Endodermal cell (in vitro differentiated cells): Measurements from ENCODE around the gene DNALI1. TPM values are rescaled to one million over a fixed set of nuclear protein-coding genes. Genes with fewer than 3 reads are reported as not detected.
"Not testable (repeated sequence)": the region's sequence is repeated elsewhere in the genome, so short reads cannot be mapped to it uniquely, and the experiment has no call there.

Experiments
- DNase-seq: peaks from one replicate; pipeline ENCODE4 v3.0.0-alpha.2; 2017
- H3K27ac ChIP-seq: 2 replicates; pipeline ENCODE4 v1.5.1; 2013; ENCODE audit warnings: mild to moderate bottlenecking, low read depth, low read length, moderate library complexity
- H3K27me3 ChIP-seq: 2 replicates; pipeline ENCODE4 v1.6.1; 2013; ENCODE audit warnings: mild to moderate bottlenecking, low read length, moderate library complexity; ENCODE audit not compliant: insufficient read depth, control insufficient read depth, poor library complexity, severe bottlenecking
- H3K36me3 ChIP-seq: 2 replicates; pipeline ENCODE4 v1.7.0; 2013; ENCODE audit warnings: mild to moderate bottlenecking, low read length, moderate library complexity; ENCODE audit not compliant: control insufficient read depth, insufficient read depth
- H3K4me1 ChIP-seq: one replicate; pipeline ENCODE4 v1.7.0; 2013; ENCODE audit warnings: low read length; ENCODE audit not compliant: control insufficient read depth, insufficient read depth
- H3K4me3 ChIP-seq: 2 replicates; pipeline ENCODE4 v1.5.1; 2013; ENCODE audit warnings: mild to moderate bottlenecking, low read length, moderate library complexity
- H3K9ac ChIP-seq: 2 replicates; pipeline ENCODE4 v1.6.1; 2013; ENCODE audit warnings: mild to moderate bottlenecking, low read length, moderate library complexity; ENCODE audit not compliant: poor library complexity, severe bottlenecking; ENCODE audit errors: extremely low read depth
- H3K9me3 ChIP-seq: 2 replicates; pipeline ENCODE4 v1.6.1; 2013; ENCODE audit warnings: mild to moderate bottlenecking, low read length, moderate library complexity; ENCODE audit not compliant: control insufficient read depth
- H3K27ac Mint-ChIP-seq: 2 replicates; pipeline ENCODE4 v1.8.0; 2020; ENCODE audit warnings: mixed read lengths
- H3K27me3 Mint-ChIP-seq: 2 replicates; pipeline ENCODE4 v1.8.0; 2021; ENCODE audit warnings: mild to moderate bottlenecking, mixed read lengths; ENCODE audit not compliant: insufficient read depth
- H3K36me3 Mint-ChIP-seq: 2 replicates; pipeline ENCODE4 v1.8.0; 2020; ENCODE audit warnings: low read depth, mixed read lengths
- H3K4me1 Mint-ChIP-seq: 2 replicates; pipeline ENCODE4 v1.8.0; 2020; ENCODE audit warnings: mixed read lengths
- H3K4me3 Mint-ChIP-seq: 2 replicates; pipeline ENCODE4 v1.8.0; 2020; ENCODE audit warnings: mild to moderate bottlenecking, moderate library complexity, mixed read lengths
- H3K9me3 Mint-ChIP-seq: 2 replicates; pipeline ENCODE4 v1.8.0; 2020; ENCODE audit warnings: mild to moderate bottlenecking, mixed read lengths
- CTCF ChIP-seq: fragments of 200-600 bp; sonication (generic); conservative IDR thresholded peaks from 2 replicates; pipeline ENCODE4 v1.5.0; 2021; ENCODE audit warnings: antibody characterized with exemption, mild to moderate bottlenecking
- WGBS, 2 experiments: methylation state at CpG; one replicate each; pipeline versions ENCODE4 v1.1.5 to v1.1.7; 2013; ENCODE audit warnings: missing lambda C conversion rate in 2 of 2, mixed read lengths in 1 of 2; ENCODE audit not compliant: insufficient coverage in 1 of 2, insufficient read length in 1 of 2; 5-methylcytosine and 5-hydroxymethylcytosine counted together
- total RNA-seq, 2 donors: library from RNA; stranded (reverse); fragmentation: NEBNext Ultra II Directional in 1 of 2; extraction: Animal tissue kit (Norgen Biotek cat#: 25700) in 1 of 2; gene quantifications; 2 replicates in 1 of 2; 3 replicates in 1 of 2; pipeline ENCODE4 v1.2.1, GENCODE V29; 2021

Gene DNALI1
- total RNA-seq, 2 donors from 2014 or later, result 31.5 to 39.5 TPM

- no peak for TF ChIP-seq CTCF
- H3K27ac ChIP-seq, result no peak overlapping the region
- H3K4me3 Mint-ChIP-seq, result peak overlapping the region; percentile 70
- WGBS, 2 experiments, result 92 to 100% methylated on average over 2 to 3 of the region's 3 CpGs
- peaks cover 8% of the 10 kb centered on the region for H3K4me1 ChIP-seq
- H3K27ac Mint-ChIP-seq, result no peak overlapping the region
- H3K27me3 ChIP-seq, result no peaks in the 10 kb centered on the region
- H3K9me3 Mint-ChIP-seq, result peaks cover 4% of the 10 kb centered on the region
- peaks cover 32% of the 10 kb centered on the region for H3K4me1 Mint-ChIP-seq
- peaks cover 7% of the 10 kb centered on the region for H3K9me3 ChIP-seq
- no peak for DNase-seq
- H3K4me3 ChIP-seq, result peak overlapping the region; percentile 78
- peak overlapping the region; percentile 31 for H3K9ac ChIP-seq
- peaks cover 17% of the 10 kb centered on the region for H3K36me3 Mint-ChIP-seq
- peaks cover 11% of the 10 kb centered on the region for H3K36me3 ChIP-seq
- peaks cover 1% of the 10 kb centered on the region for H3K27me3 Mint-ChIP-seq
Measured at GRCh38 chr1:37557402-37557801, 662 bp downstream of the DNALI1 start.

- Histone ChIP-seq H3K36me3 (peaks cover 11% of the 10 kb centered on the region), H3K9ac (no peak overlapping the region), H3K27ac (no peak overlapping the region), H3K4me3 (no peak overlapping the region), H3K9me3 (peaks cover 7% of the 10 kb centered on the region), H3K27me3 (no peaks in the 10 kb centered on the region), H3K4me1 (peaks cover 8% of the 10 kb centered on the region)
- H3K4me1 Mint-ChIP-seq, result peaks cover 23% of the 10 kb centered on the region
- TF ChIP-seq CTCF, result no peak
- WGBS, 2 experiments, result 92 to 98% methylated on average over 1 of the region's 1 CpG
- H3K36me3 Mint-ChIP-seq, result peaks cover 10% of the 10 kb centered on the region
- peaks cover 4% of the 10 kb centered on the region for H3K9me3 Mint-ChIP-seq
- H3K27me3 Mint-ChIP-seq, result peaks cover 1% of the 10 kb centered on the region
- H3K27ac Mint-ChIP-seq, result no peak overlapping the region
- H3K4me3 Mint-ChIP-seq, result no peak overlapping the region
- DNase-seq, result no peak
Measured at GRCh38 chr1:37558411-37558810, 1.7 kb downstream of the DNALI1 start.

- Mint-ChIP-seq H3K9me3 (peaks cover 4% of the 10 kb centered on the region), H3K36me3 (peaks cover 10% of the 10 kb centered on the region), H3K4me3 (no peak overlapping the region), H3K27ac (no peak overlapping the region), H3K4me1 (peaks cover 21% of the 10 kb centered on the region), H3K27me3 (peaks cover 1% of the 10 kb centered on the region)
- no peak for DNase-seq
- Histone ChIP-seq H3K27ac (no peak overlapping the region), H3K9me3 (peaks cover 7% of the 10 kb centered on the region), H3K27me3 (no peaks in the 10 kb centered on the region), H3K36me3 (peaks cover 11% of the 10 kb centered on the region), H3K4me1 (peaks cover 8% of the 10 kb centered on the region), H3K9ac (no peak overlapping the region), H3K4me3 (no peak overlapping the region)
- no peak for TF ChIP-seq CTCF
- WGBS, 2 experiments, result 92 to 94% methylated on average over 2 to 6 of the region's 7 CpGs
Measured at GRCh38 chr1:37559080-37559479, 2.3 kb downstream of the DNALI1 start.

- H3K4me3 ChIP-seq, H3K4me3 Mint-ChIP-seq, H3K27me3 ChIP-seq, DNase-seq, H3K27me3 Mint-ChIP-seq, H3K4me1 ChIP-seq, H3K27ac Mint-ChIP-seq, H3K9ac ChIP-seq, H3K9me3 Mint-ChIP-seq, H3K9me3 ChIP-seq, H3K27ac ChIP-seq: not testable (repeated sequence)
- Mint-ChIP-seq H3K36me3 (peaks cover 15% of the 10 kb centered on the region), H3K4me1 (peaks cover 21% of the 10 kb centered on the region)
- 86 to 88% methylated on average over 7 to 12 of the region's 12 CpGs for WGBS, 2 experiments
- H3K36me3 ChIP-seq, result peaks cover 15% of the 10 kb centered on the region
Measured at GRCh38 chr1:37559957-37560379, 3.2 kb downstream of the DNALI1 start.
